Measurements from ENCODE around the gene MYEOV. TPM values are rescaled to one million over a fixed set of nuclear protein-coding genes. Genes with fewer than 3 reads are reported as not detected.

The MYEOV gene
- total RNA-seq, 1 donor from 2014 or later, result not detected

- no peak overlapping the region for H3K27ac ChIP-seq (replicated peaks)
- intact Hi-C loops (cut with micrococcal nuclease), result no loop called here
- DNase-seq, result no peak
These were observed 33.8 kb downstream of the MYEOV start for GRCh38 chr11:69327741-69328191.

GRCh38 chr11:69328231-69328630 is 34.3 kb downstream of the MYEOV start:
- Histone ChIP-seq H3K27ac (replicated peaks) (no peak overlapping the region), H3K9me3 (replicated peaks) (peaks cover 14% of the 10 kb centered on the region), H3K4me3 (no peak overlapping the region), H3K4me1 (no peaks in the 10 kb centered on the region), H3K27me3 (ENCODE audit: low read depth) (no peaks in the 10 kb centered on the region), H3K36me3 (no peaks in the 10 kb centered on the region)
- intact Hi-C loops (cut with micrococcal nuclease), result no loop called here
- no peak for DNase-seq
- TF ChIP-seq CTCF (IDR thresholded peaks at IDR 0.05; ENCODE audit: borderline replicate concordance), result no peak

More at GRCh38 chr11:69327741-69328191, 33.8 kb downstream of the MYEOV start:
- peaks cover 14% of the 10 kb centered on the region for H3K9me3 ChIP-seq (replicated peaks)
- no peak overlapping the region for H3K4me3 ChIP-seq
- TF ChIP-seq CTCF (IDR thresholded peaks at IDR 0.05; ENCODE audit: borderline replicate concordance), result no peak
- H3K27me3 ChIP-seq (ENCODE audit: low read depth), result no peaks in the 10 kb centered on the region
- H3K36me3 ChIP-seq, result no peaks in the 10 kb centered on the region
- no peaks in the 10 kb centered on the region for H3K4me1 ChIP-seq

- H3K9me3 ChIP-seq (replicated peaks), result peaks cover 14% of the 10 kb centered on the region
- H3K27me3 ChIP-seq (ENCODE audit: low read depth), result no peaks in the 10 kb centered on the region
These were observed 35.6 kb downstream of the MYEOV start for GRCh38 chr11:69329581-69329980.

GRCh38 chr11:69330330-69330729 is 36.4 kb downstream of the MYEOV start:
- TF ChIP-seq CTCF (IDR thresholded peaks at IDR 0.05; ENCODE audit: borderline replicate concordance), result no peak
- no peaks in the 10 kb centered on the region for H3K4me1 ChIP-seq

More at GRCh38 chr11:69329581-69329980, 35.6 kb downstream of the MYEOV start:
- H3K27ac ChIP-seq (replicated peaks), result no peak overlapping the region
- intact Hi-C loops (cut with micrococcal nuclease), result no loop called here
- no peaks in the 10 kb centered on the region for H3K36me3 ChIP-seq
- H3K4me1 ChIP-seq, result no peaks in the 10 kb centered on the region
- no peak overlapping the region for H3K4me3 ChIP-seq
- no peak for TF ChIP-seq CTCF (IDR thresholded peaks at IDR 0.05; ENCODE audit: borderline replicate concordance)
- DNase-seq, result no peak

GRCh38 chr11:69333149-69333710 is 39.3 kb downstream of the MYEOV start:
- intact Hi-C loops (cut with micrococcal nuclease), result no loop called here
- Histone ChIP-seq H3K27ac (replicated peaks) (no peak overlapping the region), H3K4me1 (no peaks in the 10 kb centered on the region), H3K27me3 (ENCODE audit: low read depth) (no peaks in the 10 kb centered on the region), H3K9me3 (replicated peaks) (peaks cover 14% of the 10 kb centered on the region), H3K36me3 (no peaks in the 10 kb centered on the region), H3K4me3 (no peak overlapping the region)
- DNase-seq, result no peak
- TF ChIP-seq CTCF (IDR thresholded peaks at IDR 0.05; ENCODE audit: borderline replicate concordance), result no peak

More at GRCh38 chr11:69330330-69330729, 36.4 kb downstream of the MYEOV start:
- Histone ChIP-seq H3K36me3 (no peaks in the 10 kb centered on the region), H3K27ac (replicated peaks) (no peak overlapping the region), H3K4me3 (no peak overlapping the region), H3K27me3 (ENCODE audit: low read depth) (no peaks in the 10 kb centered on the region), H3K9me3 (replicated peaks) (peaks cover 14% of the 10 kb centered on the region)
- intact Hi-C loops (cut with micrococcal nuclease), result no loop called here
- DNase-seq, result no peak

All from left ventricle myocardium inferior (tissue), 1 donor.